Measurements from ENCODE around the gene ANK3.

Gene ANK3

DNA sequence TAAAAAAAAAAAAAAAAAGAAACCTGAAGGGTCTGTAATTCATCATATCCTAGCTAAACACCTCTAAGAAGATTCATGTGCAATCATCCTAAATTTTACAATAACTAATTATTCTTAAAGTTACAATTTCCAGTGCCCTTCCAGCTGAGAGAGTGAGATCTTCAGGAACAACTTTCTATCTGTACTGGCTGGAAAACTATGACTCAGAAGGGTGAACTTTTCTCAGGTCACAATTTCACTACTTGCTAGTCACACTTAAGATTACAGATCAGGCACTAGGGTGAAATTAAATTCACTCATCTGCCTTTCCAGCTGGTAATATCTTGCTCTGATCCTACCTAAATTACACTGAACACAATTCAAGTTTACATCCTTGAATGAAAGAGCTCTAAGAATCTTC lies 158.8 kb downstream of the ANK3 start:
- Histone ChIP-seq H3K36me3 (ENCODE audit: control insufficient read depth in 2 of 2, insufficient read depth in 2 of 2, low read length in 2 of 2) (no peaks in the 10 kb centered on the region), H3K27ac (ENCODE audit: low read length) (no peak overlapping the region), H3K4me1 (ENCODE audit: control insufficient read depth, insufficient read depth, low read length) (no peaks in the 10 kb centered on the region), H3K9me3 (ENCODE audit: control insufficient read depth in 2 of 2, low read length in 2 of 2) (no peaks in the 10 kb centered on the region), H3K9ac (ENCODE audit: low read length in 2 of 2) (no peak overlapping the region), H3K4me3 (ENCODE audit: low read length in 2 of 2) (no peak overlapping the region), H3K27me3 (ENCODE audit: control insufficient read depth in 1 of 2, insufficient read depth in 2 of 2, low read length in 2 of 2) (no peaks in the 10 kb centered on the region)

DNA sequence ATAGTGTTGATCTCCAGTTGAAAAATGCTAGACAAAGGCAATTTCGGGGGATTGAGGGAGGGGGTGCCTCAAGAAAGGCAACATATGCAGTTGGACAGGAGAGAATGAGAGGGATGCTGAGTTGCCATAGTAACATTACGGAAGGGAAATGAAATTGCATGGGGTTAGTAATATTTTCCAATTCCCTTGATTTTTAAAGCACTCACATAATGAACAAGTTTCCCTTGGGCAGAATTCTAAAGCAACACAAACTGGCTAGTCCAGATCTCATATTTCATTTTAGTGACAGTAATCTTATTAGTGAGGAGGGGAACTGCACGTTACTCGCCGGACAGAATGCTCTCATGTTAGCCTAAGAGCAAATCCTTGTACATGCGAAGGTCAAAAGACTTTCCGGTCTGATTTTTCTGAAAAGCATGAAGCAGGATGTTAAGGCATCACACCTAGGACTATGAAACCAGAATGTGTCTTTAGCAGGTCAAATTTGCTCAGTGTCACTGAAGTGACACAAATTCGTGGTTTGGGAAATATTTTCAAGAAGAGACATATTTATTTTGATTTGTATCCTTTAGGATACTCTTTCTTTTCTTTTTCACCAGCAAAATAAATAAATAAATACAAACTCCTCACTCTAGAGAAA lies 165.5 kb downstream of the ANK3 start:
- Histone ChIP-seq H3K9me3 (ENCODE audit: control insufficient read depth in 2 of 2, low read length in 2 of 2) (no peaks in the 10 kb centered on the region), H3K4me3 (ENCODE audit: low read length in 2 of 2) (no peak overlapping the region), H3K36me3 (ENCODE audit: control insufficient read depth in 2 of 2, insufficient read depth in 2 of 2, low read length in 2 of 2) (no peaks in the 10 kb centered on the region), H3K9ac (ENCODE audit: low read length in 2 of 2) (no peak overlapping the region), H3K4me1 (ENCODE audit: control insufficient read depth, insufficient read depth, low read length) (no peaks in the 10 kb centered on the region), H3K27ac (ENCODE audit: low read length) (no peak overlapping the region), H3K27me3 (ENCODE audit: control insufficient read depth in 1 of 2, insufficient read depth in 2 of 2, low read length in 2 of 2) (no peaks in the 10 kb centered on the region)

DNA sequence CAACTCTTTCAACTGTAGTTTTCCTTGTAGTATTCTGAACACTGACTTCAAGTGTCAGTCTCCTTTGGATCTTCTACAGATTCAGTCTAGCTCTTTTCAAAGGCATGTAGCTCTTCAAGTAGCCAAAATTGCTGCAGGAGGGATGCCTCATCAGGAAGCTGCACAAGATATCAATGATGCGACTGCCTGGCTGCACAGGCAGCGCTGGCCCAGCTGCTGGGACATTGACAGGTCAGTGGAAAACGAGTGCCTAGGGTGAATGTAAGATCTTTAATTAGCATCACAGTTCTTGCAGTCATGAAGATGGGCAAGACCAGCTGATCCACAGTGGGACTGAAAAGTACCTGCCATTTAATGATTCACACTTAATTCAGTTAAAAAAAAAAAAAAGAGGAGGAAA lies 167.6 kb downstream of the ANK3 start:
- no peaks in the 10 kb centered on the region for H3K4me1 ChIP-seq (ENCODE audit: control insufficient read depth, insufficient read depth, low read length)
- no peaks in the 10 kb centered on the region for H3K27me3 ChIP-seq (ENCODE audit: control insufficient read depth in 1 of 2, insufficient read depth in 2 of 2, low read length in 2 of 2)
- no peak overlapping the region for H3K4me3 ChIP-seq (ENCODE audit: low read length in 2 of 2)
- no peaks in the 10 kb centered on the region for H3K9me3 ChIP-seq (ENCODE audit: control insufficient read depth in 2 of 2, low read length in 2 of 2)
- H3K27ac ChIP-seq (ENCODE audit: low read length) = no peak overlapping the region
- no peak overlapping the region for H3K9ac ChIP-seq (ENCODE audit: low read length in 2 of 2)
- H3K36me3 ChIP-seq (ENCODE audit: control insufficient read depth in 2 of 2, insufficient read depth in 2 of 2, low read length in 2 of 2) = no peaks in the 10 kb centered on the region

DNA sequence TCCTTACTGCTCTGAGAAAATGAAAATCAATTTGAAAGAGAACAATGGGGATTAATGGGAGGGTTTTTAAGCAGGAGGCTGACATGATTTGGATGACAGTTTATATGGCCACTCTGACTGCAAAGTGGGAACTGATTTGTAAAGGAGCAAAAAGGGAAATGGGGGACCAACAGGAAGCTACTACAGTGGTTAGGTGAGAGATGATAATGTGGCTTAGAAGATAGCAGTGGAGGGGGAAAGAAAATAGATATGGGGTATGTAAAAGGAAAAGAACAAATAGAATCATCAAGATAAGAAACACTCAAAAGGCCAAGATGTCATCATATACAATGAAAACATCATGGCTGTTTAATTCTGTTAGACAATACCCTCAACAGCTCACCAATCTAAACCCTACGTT lies 177.5 kb downstream of the ANK3 start:
- Histone ChIP-seq H3K4me1 (ENCODE audit: control insufficient read depth, insufficient read depth, low read length) (no peaks in the 10 kb centered on the region), H3K27ac (ENCODE audit: low read length) (no peak overlapping the region), H3K27me3 (ENCODE audit: control insufficient read depth in 1 of 2, insufficient read depth in 2 of 2, low read length in 2 of 2) (no peaks in the 10 kb centered on the region), H3K9ac (ENCODE audit: low read length in 2 of 2) (no peak overlapping the region), H3K9me3 (ENCODE audit: control insufficient read depth in 2 of 2, low read length in 2 of 2) (no peaks in the 10 kb centered on the region), H3K4me3 (ENCODE audit: low read length in 2 of 2) (no peak overlapping the region), H3K36me3 (ENCODE audit: control insufficient read depth in 2 of 2, insufficient read depth in 2 of 2, low read length in 2 of 2) (no peaks in the 10 kb centered on the region)

DNA sequence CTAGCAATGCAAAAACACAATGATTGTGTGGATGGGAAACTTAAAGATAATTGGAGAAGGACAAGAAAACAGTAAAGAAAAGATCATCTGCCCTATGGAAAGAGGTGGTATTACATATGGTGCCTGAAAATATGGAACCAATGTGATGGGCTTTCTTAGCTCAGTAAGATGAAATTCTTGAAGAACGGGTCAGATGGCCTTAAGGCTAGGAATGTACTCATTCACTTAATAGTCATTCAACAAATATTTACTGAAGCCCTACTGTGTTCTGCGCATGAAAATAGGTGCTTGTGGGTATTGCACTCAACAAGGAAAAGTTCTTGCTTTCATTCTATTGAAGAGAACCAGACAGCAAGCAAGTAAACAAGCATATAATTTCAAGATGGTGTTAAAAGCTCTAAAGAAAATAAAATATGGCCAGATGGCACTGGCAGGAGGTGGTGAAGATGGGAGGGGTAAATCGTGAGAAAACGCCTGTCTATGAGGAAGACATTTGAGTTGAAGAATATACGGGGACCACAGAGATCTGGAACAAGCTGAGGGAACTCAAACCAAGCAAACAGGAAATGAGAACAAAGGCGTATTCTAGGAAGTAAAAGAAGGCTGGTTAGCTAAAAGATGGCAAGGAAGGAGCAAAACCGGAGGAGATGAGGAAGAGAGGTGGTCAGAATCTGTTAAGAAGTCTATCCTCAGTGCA lies 179.7 kb downstream of the ANK3 start:
- Histone ChIP-seq H3K4me1 (ENCODE audit: control insufficient read depth, insufficient read depth, low read length) (no peaks in the 10 kb centered on the region), H3K27me3 (ENCODE audit: control insufficient read depth in 1 of 2, insufficient read depth in 2 of 2, low read length in 2 of 2) (no peaks in the 10 kb centered on the region), H3K4me3 (ENCODE audit: low read length in 2 of 2) (no peak overlapping the region), H3K9me3 (ENCODE audit: control insufficient read depth in 2 of 2, low read length in 2 of 2) (no peaks in the 10 kb centered on the region), H3K9ac (ENCODE audit: low read length in 2 of 2) (no peak overlapping the region), H3K36me3 (ENCODE audit: control insufficient read depth in 2 of 2, insufficient read depth in 2 of 2, low read length in 2 of 2) (no peaks in the 10 kb centered on the region), H3K27ac (ENCODE audit: low read length) (no peak overlapping the region)

DNA sequence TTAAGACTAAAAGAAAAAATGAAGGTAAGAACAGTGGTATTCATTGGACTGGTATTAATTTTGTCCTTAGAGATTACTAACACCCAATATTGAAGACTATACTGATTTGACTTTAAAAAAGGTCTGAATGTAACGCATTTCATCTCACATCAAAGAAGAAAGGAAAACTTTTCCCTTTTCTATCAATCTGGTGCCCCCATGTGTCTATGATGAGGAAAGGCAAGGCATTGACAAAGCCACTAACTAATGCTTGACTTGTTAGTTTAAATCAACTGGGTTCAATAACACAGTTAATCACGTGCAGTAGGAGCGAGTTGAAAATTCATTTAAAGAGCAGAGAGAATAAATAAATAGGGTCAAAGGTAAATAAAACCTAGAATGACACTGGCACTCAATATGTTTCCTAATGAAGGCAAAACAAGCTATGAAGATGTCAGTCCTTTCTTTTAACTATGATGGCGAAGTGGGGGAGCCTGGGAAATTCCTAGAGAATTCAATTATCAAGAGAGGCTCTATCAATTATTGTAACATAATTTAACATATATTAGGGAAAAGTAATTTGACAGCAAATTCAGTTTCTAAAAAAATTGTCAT lies 180.9 kb downstream of the ANK3 start:
- Histone ChIP-seq H3K36me3 (ENCODE audit: control insufficient read depth in 2 of 2, insufficient read depth in 2 of 2, low read length in 2 of 2) (no peaks in the 10 kb centered on the region), H3K27me3 (ENCODE audit: control insufficient read depth in 1 of 2, insufficient read depth in 2 of 2, low read length in 2 of 2) (no peaks in the 10 kb centered on the region), H3K4me1 (ENCODE audit: control insufficient read depth, insufficient read depth, low read length) (no peaks in the 10 kb centered on the region), H3K9me3 (ENCODE audit: control insufficient read depth in 2 of 2, low read length in 2 of 2) (no peaks in the 10 kb centered on the region), H3K9ac (ENCODE audit: low read length in 2 of 2) (no peak overlapping the region), H3K4me3 (ENCODE audit: low read length in 2 of 2) (no peak overlapping the region), H3K27ac (ENCODE audit: low read length) (no peak overlapping the region)

DNA sequence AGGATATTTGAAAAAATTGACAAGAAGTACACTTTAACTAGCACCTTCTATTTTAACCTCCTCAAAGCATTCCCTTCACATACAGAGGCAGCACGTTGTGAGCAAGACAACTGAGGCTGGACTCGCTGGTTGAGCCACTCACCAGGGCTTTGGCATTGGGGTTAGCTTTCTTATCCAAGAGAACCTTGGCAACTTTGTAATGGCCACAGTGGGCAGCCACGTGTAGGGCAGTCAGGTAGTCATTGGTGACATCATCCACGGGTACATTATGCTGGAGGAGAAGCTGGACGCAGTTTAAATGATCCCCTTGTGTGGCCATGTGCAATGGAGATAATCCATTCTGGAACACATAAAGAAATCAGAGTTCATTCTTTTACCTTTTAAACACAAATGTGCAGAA lies 181.8 kb downstream of the ANK3 start:
- H3K27me3 ChIP-seq (ENCODE audit: control insufficient read depth in 1 of 2, insufficient read depth in 2 of 2, low read length in 2 of 2) = no peaks in the 10 kb centered on the region
- no peak overlapping the region for H3K27ac ChIP-seq (ENCODE audit: low read length)
- no peaks in the 10 kb centered on the region for H3K9me3 ChIP-seq (ENCODE audit: control insufficient read depth in 2 of 2, low read length in 2 of 2)
- H3K4me1 ChIP-seq (ENCODE audit: control insufficient read depth, insufficient read depth, low read length) = no peaks in the 10 kb centered on the region
- no peak overlapping the region for H3K4me3 ChIP-seq (ENCODE audit: low read length in 2 of 2)
- no peaks in the 10 kb centered on the region for H3K36me3 ChIP-seq (ENCODE audit: control insufficient read depth in 2 of 2, insufficient read depth in 2 of 2, low read length in 2 of 2)
- no peak overlapping the region for H3K9ac ChIP-seq (ENCODE audit: low read length in 2 of 2)

DNA sequence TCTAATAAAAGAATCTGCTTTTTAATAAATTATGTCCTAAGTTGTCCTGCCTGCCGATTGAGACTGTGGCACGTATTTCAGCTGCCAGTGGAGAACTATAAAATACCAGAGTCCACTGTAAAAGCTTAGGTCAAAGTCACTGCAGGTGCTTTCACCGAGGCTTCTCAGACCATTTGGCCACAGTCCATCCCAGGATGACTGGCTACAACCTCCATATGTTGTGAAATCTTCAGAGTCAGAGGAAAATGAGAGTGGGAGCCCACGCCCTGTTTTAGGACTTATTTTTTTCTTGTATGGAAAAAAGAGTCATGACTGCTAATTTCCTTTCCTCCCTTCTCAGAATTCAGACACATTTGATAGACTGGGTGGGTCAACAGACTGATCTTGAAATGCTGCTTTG lies 182.9 kb downstream of the ANK3 start:
- H3K36me3 ChIP-seq (ENCODE audit: control insufficient read depth in 2 of 2, insufficient read depth in 2 of 2, low read length in 2 of 2) = no peaks in the 10 kb centered on the region

DNA sequence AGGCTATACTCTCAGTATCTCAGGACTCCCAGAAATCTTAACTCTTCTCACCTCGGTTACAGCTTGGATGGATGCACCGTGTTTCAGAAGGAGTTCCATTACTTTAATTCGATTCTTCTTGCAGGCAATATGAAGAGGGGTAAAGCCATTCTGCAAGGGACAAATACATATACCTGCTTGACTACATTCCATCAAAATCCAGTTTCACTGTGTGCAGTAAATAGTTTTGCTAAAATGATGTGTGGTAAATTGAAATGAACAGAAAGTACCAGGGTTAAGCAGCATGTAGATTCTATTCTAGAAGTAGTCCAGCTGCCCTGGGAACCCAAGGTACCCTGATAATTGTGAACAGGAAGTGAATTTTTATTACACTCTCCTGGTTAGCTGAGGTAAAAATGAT lies 183.9 kb downstream of the ANK3 start:
- no peak overlapping the region for H3K4me3 ChIP-seq (ENCODE audit: low read length in 2 of 2)
- no peaks in the 10 kb centered on the region for H3K4me1 ChIP-seq (ENCODE audit: control insufficient read depth, insufficient read depth, low read length)
- no peaks in the 10 kb centered on the region for H3K9me3 ChIP-seq (ENCODE audit: control insufficient read depth in 2 of 2, low read length in 2 of 2)
- H3K27ac ChIP-seq (ENCODE audit: low read length) = no peak overlapping the region
- H3K36me3 ChIP-seq (ENCODE audit: control insufficient read depth in 2 of 2, insufficient read depth in 2 of 2, low read length in 2 of 2) = no peaks in the 10 kb centered on the region
- H3K27me3 ChIP-seq (ENCODE audit: control insufficient read depth in 1 of 2, insufficient read depth in 2 of 2, low read length in 2 of 2) = no peaks in the 10 kb centered on the region
- no peak overlapping the region for H3K9ac ChIP-seq (ENCODE audit: low read length in 2 of 2)

More for the DNA sequence above, 182.9 kb downstream of the ANK3 start:
- Histone ChIP-seq H3K9ac (ENCODE audit: low read length in 2 of 2) (no peak overlapping the region), H3K9me3 (ENCODE audit: control insufficient read depth in 2 of 2, low read length in 2 of 2) (no peaks in the 10 kb centered on the region), H3K27ac (ENCODE audit: low read length) (no peak overlapping the region), H3K4me1 (ENCODE audit: control insufficient read depth, insufficient read depth, low read length) (no peaks in the 10 kb centered on the region), H3K4me3 (ENCODE audit: low read length in 2 of 2) (no peak overlapping the region), H3K27me3 (ENCODE audit: control insufficient read depth in 1 of 2, insufficient read depth in 2 of 2, low read length in 2 of 2) (no peaks in the 10 kb centered on the region)

DNA sequence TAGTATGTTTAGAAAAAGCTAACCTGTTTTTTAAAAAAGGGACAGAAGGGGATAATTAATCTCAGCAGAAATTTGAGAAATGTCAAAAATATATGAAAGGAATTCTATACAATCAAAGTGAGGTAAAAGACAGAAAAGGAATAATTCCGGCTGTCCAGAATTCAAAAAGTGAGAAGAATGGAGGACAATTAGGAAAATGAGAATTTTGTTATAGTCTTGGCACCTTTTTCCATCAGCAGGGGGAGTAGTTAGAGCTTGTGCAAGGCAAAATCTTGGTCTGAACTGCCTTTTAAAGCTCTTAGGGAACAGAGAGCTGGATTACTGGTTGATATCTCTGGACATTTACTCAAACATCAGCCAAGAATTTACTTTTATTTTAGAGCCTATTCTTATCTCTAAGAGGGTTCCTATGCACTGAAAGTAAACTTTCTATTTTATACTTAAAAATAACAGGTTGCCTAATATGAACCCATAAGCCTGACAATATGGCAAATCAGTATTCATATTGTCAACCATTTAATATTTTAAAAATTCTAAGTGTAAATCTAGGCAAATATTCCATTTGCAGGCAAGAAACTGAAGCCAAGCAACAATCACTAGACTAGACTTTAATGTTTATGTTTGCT lies 185.6 kb downstream of the ANK3 start:
- no peak overlapping the region for H3K27ac ChIP-seq (ENCODE audit: low read length)
- H3K27me3 ChIP-seq (ENCODE audit: control insufficient read depth in 1 of 2, insufficient read depth in 2 of 2, low read length in 2 of 2) = no peaks in the 10 kb centered on the region
- no peaks in the 10 kb centered on the region for H3K9me3 ChIP-seq (ENCODE audit: control insufficient read depth in 2 of 2, low read length in 2 of 2)
- no peaks in the 10 kb centered on the region for H3K4me1 ChIP-seq (ENCODE audit: control insufficient read depth, insufficient read depth, low read length)
- H3K9ac ChIP-seq (ENCODE audit: low read length in 2 of 2) = no peak overlapping the region
- H3K36me3 ChIP-seq (ENCODE audit: control insufficient read depth in 2 of 2, insufficient read depth in 2 of 2, low read length in 2 of 2) = no peaks in the 10 kb centered on the region
- no peak overlapping the region for H3K4me3 ChIP-seq (ENCODE audit: low read length in 2 of 2)

DNA sequence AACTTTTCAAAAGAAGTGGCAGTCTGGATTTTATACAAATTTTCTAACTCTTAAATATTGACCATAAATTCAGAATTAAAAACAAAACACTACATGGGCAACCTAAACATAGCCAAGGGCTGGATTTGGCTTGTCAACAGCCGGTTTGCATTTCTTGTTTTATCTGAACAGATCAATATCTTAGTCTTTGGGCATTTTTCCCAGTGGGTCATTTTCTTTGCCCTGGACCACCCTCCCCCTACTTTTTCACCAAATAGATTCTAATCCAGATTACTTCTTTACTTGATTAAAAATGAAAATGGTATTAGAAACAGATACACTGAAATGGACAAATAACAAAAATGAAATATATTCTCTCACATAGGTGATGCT lies 189.0 kb downstream of the ANK3 start:
- Histone ChIP-seq H3K27me3 (ENCODE audit: control insufficient read depth in 1 of 2, insufficient read depth in 2 of 2, low read length in 2 of 2) (no peaks in the 10 kb centered on the region), H3K36me3 (ENCODE audit: control insufficient read depth in 2 of 2, insufficient read depth in 2 of 2, low read length in 2 of 2) (peaks cover 0 to 3% of the 10 kb centered on the region in 2 donors), H3K27ac (ENCODE audit: low read length) (no peak overlapping the region), H3K9me3 (ENCODE audit: control insufficient read depth in 2 of 2, low read length in 2 of 2) (no peaks in the 10 kb centered on the region), H3K4me1 (ENCODE audit: control insufficient read depth, insufficient read depth, low read length) (no peaks in the 10 kb centered on the region), H3K9ac (ENCODE audit: low read length in 2 of 2) (no peak overlapping the region), H3K4me3 (ENCODE audit: low read length in 2 of 2) (no peak overlapping the region)
